LNCaP clone FGC (cell line): ENCODE results near the gene FAM186B.

ENCODE experiments used
- DNase-seq: peaks from one replicate; pipeline ENCODE4 v3.0.0-alpha.2; 2011; ENCODE audit warnings: low read depth
- H3K4me3 ChIP-seq: 2 replicates; pipeline ENCODE4 v1.5.1; 2011; ENCODE audit warnings: mild to moderate bottlenecking, low read depth, low read length, control low read depth
- TF ChIP-seq, protein P1 (sequence below): IDR thresholded peaks from 2 replicates; pipeline ENCODE4 v1.5.1; 2012; ENCODE audit warnings: mild to moderate bottlenecking; ENCODE audit not compliant: control insufficient read depth, insufficient read depth; ENCODE audit errors: extremely low read depth

FAM186B gene

DNA sequence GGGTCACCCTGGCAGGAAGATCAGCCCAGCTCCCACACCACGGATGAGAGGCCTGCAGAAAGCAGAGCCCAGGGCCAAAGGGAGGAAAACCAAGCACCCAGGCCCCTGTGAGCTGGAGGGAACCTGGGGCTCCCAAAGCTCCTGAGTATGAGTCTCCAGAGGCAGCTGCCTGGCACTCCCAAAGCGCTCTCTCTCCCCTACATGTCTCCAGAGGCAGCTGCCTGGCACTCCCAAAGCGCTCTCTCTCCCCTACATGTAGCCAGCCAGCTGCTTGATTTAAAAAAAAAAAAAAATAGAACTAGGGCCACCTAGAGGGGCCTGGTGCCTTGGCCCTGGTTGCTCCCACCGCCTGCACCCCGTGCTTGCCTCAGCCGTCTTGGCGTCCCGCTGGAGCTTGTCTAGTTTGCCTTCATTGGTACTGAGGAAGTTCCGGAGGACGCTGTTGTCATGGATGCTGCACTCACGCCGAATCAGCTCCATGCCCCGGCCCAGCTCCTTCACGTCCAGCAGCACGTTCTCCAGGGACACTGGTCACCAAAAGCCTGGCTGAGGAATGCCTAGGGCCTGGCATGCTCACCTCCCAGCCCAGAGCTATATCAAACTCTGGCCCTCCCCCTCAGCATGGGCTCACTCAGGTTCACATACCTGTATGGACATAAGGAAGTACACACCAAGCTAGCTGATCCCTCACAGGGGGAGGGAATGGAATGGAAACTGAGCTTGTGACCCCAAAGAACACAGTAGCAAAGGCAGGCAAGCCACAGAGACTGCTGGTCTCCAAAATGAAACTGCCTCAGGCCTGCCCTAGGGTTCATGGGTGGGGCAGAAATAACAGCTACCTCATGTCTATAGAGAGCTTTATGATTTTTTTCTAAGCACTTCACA, 42.6 kb upstream of the FAM186B start:
- H3K4me3 ChIP-seq, result no peak overlapping the region
- DNase-seq, result no peak
- TF ChIP-seq, protein P1, sequence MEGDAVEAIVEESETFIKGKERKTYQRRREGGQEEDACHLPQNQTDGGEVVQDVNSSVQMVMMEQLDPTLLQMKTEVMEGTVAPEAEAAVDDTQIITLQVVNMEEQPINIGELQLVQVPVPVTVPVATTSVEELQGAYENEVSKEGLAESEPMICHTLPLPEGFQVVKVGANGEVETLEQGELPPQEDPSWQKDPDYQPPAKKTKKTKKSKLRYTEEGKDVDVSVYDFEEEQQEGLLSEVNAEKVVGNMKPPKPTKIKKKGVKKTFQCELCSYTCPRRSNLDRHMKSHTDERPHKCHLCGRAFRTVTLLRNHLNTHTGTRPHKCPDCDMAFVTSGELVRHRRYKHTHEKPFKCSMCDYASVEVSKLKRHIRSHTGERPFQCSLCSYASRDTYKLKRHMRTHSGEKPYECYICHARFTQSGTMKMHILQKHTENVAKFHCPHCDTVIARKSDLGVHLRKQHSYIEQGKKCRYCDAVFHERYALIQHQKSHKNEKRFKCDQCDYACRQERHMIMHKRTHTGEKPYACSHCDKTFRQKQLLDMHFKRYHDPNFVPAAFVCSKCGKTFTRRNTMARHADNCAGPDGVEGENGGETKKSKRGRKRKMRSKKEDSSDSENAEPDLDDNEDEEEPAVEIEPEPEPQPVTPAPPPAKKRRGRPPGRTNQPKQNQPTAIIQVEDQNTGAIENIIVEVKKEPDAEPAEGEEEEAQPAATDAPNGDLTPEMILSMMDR, result no peak

DNA sequence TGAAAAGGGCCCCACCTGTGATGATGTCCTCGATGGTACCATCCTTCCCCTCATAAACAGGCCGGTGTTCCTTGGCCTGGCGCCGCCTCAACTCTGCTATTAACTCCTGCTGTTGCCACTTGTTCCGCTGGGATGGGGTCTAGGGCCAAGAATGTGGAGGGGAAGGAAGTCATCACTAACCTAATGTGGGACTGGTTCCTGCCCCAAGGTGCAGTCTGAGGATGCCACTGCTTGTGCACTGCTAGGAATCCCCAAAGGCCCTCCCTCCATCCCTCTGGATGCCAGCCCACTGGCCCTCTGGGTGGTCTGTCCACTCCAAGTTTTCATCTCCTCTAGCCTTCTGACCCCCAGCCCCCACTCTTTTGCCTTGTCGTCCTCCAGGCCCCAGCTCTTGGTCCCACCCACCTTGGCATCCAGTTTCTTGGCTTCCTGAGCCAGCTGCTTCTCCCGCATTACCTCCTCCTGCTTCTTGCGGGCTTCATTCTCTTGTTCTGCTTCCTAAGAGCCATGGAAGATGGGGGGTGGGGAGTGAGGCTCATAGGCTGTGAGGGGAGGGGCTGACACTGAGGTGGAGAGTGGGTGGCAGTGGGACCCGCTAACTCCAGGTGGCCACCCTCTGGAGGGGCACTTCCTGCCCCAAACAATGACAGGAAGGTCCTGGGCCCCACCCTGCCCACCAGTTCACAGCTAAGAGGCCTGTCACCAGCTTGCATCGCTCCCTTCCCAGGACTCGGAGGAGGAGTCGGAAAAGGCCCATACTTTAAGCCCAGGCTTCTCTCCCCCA, 41.6 kb upstream of the FAM186B start:
- DNase-seq, result no peak
- H3K4me3 ChIP-seq, result no peak overlapping the region

DNA sequence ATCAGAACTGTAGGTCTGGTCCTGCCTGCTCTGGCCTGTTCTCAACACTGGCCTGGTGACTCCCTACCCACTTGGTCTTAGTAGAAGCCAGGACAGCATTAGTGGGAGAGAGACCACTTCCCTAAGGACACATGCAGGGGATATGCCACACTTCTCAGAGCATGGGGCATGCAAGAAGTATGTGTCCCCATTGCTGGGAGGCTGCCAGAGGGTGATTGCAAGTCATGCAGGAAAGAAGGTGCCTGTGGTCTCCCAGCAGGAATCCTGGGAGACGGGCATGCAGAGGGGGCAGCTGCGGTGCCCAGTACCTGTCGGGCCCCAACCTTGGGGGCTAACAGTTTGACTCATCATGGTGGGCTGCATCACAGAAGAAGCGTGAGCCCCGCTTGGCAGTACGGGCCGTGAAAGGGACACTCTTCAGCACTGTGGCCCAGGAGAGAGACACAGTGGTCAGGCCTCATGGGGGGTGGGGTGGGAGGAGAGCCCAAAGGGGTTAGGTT, 40.9 kb upstream of the FAM186B start:
- no peak for DNase-seq
- TF ChIP-seq, protein P1, result no peak
- H3K4me3 ChIP-seq, result no peak overlapping the region

More for the DNA sequence above, 41.6 kb upstream of the FAM186B start:
- TF ChIP-seq, protein P1, result no peak

DNA sequence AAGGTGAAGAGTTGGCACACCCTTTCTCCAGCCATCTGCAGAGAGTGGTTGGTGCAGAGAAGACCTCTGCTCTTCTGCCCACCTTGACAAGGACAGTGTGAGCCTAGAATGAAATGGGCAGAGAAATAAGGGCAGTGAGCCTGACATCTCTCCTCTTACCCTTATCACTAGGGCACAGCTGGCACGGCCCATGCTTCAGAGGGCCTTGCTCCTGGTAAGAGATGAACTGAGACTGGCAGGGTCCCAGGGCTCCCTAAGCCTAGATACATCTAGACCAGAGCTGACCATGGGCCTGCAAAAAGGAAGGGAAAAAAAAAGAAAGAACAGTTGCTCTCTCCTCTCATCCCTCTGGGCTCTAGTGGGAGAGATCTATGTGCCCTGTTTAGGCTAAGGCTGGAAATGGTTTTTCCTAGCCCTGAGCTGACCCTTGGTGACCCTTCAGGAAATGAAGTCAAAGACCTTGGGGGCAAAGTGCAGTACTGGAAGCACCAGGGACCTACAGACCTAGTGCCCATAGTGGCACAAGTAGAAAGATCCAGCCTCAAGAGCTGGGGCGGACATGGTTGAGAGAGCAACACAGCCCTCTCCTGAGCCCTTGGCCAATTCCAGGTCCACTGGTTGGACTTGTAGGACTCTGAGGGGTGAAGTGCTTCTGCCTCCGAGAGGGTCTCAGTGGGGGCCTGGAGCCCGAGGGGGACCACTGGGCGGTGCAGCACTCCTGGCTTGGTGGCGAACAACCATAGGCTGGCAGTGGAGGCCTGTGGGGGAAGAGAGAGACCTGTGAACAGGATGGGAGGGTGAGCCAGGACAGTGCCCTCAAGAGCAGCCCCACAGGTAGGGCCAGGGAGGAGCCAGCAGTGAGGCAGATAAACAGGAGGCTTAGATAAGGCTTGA, 40.0 kb upstream of the FAM186B start:
- TF ChIP-seq, protein P1, result no peak
- DNase-seq, result no peak
- H3K4me3 ChIP-seq, result no peak overlapping the region

DNA sequence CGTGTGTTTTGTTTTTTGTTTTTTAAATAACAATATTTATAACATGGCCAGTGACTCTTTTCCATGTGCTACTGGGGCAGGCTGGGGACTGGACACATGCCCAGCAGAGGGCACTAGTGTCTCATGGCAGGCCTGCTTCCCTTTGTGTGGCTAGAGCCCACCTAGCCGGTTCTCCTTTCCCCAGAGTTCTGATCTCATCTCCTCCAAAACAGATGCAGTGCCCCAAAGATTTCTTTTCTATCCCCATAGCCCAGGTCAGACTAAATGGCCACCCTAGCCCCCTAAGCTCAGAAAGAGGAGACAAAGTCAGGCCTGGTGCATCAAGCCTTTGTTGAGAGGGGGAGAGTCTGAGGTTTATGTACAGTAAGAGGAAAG, 39.2 kb upstream of the FAM186B start:
- H3K4me3 ChIP-seq, result no peak overlapping the region
- TF ChIP-seq, protein P1, result peak; percentile 89
- peak; percentile 15 for DNase-seq

DNA sequence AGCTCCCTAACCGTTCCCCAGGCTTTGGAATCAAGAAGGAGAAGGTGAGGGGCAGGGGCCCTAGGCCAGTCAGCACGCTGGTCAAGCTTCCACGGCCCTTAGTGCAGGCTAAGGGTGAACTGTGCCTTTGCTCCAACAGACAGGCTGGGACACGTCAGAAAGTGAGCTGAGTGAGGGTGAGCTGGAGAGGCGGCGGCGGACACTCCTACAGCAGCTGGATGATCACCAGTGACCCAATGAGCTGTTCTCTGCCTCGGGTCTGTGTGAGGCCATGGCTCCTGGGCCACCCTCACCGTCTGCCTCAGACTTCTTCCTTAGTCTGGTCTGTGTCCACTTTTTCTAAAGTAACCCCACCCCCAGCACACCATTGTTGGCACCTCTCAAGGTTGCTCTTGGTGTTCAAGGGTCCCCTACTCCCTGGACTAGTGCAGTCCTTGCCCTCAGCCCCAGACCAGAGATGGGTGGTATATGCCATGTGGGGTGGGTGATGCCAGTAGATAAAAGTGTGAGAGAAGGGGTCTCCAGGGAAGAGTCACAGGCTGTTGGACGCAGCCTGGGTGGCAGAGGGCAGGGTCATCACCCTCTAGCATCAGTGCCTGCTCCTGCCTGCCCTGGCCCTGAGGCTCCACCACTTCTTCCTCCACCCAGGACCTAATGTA, 38.7 kb upstream of the FAM186B start:
- DNase-seq, result no peak
- H3K4me3 ChIP-seq, result no peak overlapping the region
- TF ChIP-seq, protein P1, result no peak
